Adipocyte (in vitro differentiated cells): Measurements from ENCODE around the gene ATP8B1.
"Not testable (repeated sequence)": the region's sequence is repeated elsewhere in the genome, so short reads cannot be mapped to it uniquely, and the experiment has no call there.

Source experiments
- DNase-seq: peaks from one replicate; pipeline ENCODE4 v3.0.0-alpha.2; 2015; ENCODE audit warnings: low read depth
- H3K27me3 ChIP-seq: replicated peaks from 2 replicates; pipeline ENCODE4 v1.7.0; 2013; ENCODE audit warnings: mild to moderate bottlenecking, low read length, moderate library complexity; ENCODE audit not compliant: control insufficient read depth, insufficient read depth
- H3K36me3 ChIP-seq: 2 replicates; pipeline ENCODE4 v1.7.0; 2013; ENCODE audit warnings: low read length, mild to moderate bottlenecking, moderate library complexity; ENCODE audit not compliant: control insufficient read depth, insufficient read depth, severe bottlenecking
- H3K4me1 ChIP-seq: 2 replicates; pipeline ENCODE4 v1.7.0; 2013; ENCODE audit warnings: mild to moderate bottlenecking, low read length, moderate library complexity; ENCODE audit not compliant: control insufficient read depth, insufficient read depth
- H3K4me3 ChIP-seq: 2 replicates; pipeline ENCODE4 v1.7.0; 2013; ENCODE audit warnings: mild to moderate bottlenecking, low read length, moderate library complexity
- H3K9ac ChIP-seq: 2 replicates; pipeline ENCODE4 v1.7.0; 2013; ENCODE audit warnings: mild to moderate bottlenecking, low read length, moderate library complexity
- H3K9me3 ChIP-seq: 2 replicates; pipeline ENCODE4 v1.7.0; 2013; ENCODE audit warnings: mild to moderate bottlenecking, low read length, moderate library complexity; ENCODE audit not compliant: control insufficient read depth

ATP8B1 gene

GRCh38 chr18:57836557-57836956, 33.4 kb upstream of the ATP8B1 start:
- H3K4me1 ChIP-seq, result peaks cover 26% of the 10 kb centered on the region
- no peaks in the 10 kb centered on the region for H3K36me3 ChIP-seq
- no peaks in the 10 kb centered on the region for H3K9me3 ChIP-seq
- DNase-seq, result no peak
- H3K9ac ChIP-seq, result no peak overlapping the region
- H3K4me3 ChIP-seq, result no peak overlapping the region
- H3K27me3 ChIP-seq, result no peaks in the 10 kb centered on the region

- DNase-seq, result no peak
- H3K9me3 ChIP-seq, result no peaks in the 10 kb centered on the region
- H3K36me3 ChIP-seq, result no peaks in the 10 kb centered on the region
- H3K4me1 ChIP-seq, result peaks cover 26% of the 10 kb centered on the region
- H3K9ac ChIP-seq, result no peak overlapping the region
- no peaks in the 10 kb centered on the region for H3K27me3 ChIP-seq
- H3K4me3 ChIP-seq, result no peak overlapping the region
These were observed 32.8 kb upstream of the ATP8B1 start for GRCh38 chr18:57835904-57836303.

- Histone ChIP-seq H3K9ac (no peak overlapping the region), H3K4me3 (no peak overlapping the region), H3K27me3 (no peaks in the 10 kb centered on the region), H3K36me3 (no peaks in the 10 kb centered on the region), H3K4me1 (peaks cover 18% of the 10 kb centered on the region), H3K9me3 (no peaks in the 10 kb centered on the region)
- no peak for DNase-seq
These were observed 31.5 kb upstream of the ATP8B1 start for GRCh38 chr18:57834616-57835015.

GRCh38 chr18:57833441-57834101, 30.5 kb upstream of the ATP8B1 start:
- no peaks in the 10 kb centered on the region for H3K36me3 ChIP-seq
- H3K9ac ChIP-seq, result no peak overlapping the region
- no peaks in the 10 kb centered on the region for H3K9me3 ChIP-seq
- peak; percentile 41 for DNase-seq
- H3K4me3 ChIP-seq, result no peak overlapping the region
- no peaks in the 10 kb centered on the region for H3K27me3 ChIP-seq
- H3K4me1 ChIP-seq, result peaks cover 17% of the 10 kb centered on the region

- H3K9ac ChIP-seq, result no peak overlapping the region
These were observed 29.6 kb upstream of the ATP8B1 start for GRCh38 chr18:57832730-57833129.

GRCh38 chr18:57831597-57832377, 28.7 kb upstream of the ATP8B1 start:
- Histone ChIP-seq H3K9ac (no peak overlapping the region), H3K36me3 (no peaks in the 10 kb centered on the region)
- DNase-seq, result no peak

More at GRCh38 chr18:57832730-57833129, 29.6 kb upstream of the ATP8B1 start:
- no peak for DNase-seq
- no peaks in the 10 kb centered on the region for H3K27me3 ChIP-seq
- no peaks in the 10 kb centered on the region for H3K9me3 ChIP-seq
- H3K4me3 ChIP-seq, result no peak overlapping the region
- H3K4me1 ChIP-seq, result peaks cover 17% of the 10 kb centered on the region
- no peaks in the 10 kb centered on the region for H3K36me3 ChIP-seq

GRCh38 chr18:57827646-57828045, 24.5 kb upstream of the ATP8B1 start:
- Histone ChIP-seq H3K36me3 (no peaks in the 10 kb centered on the region), H3K9me3 (no peaks in the 10 kb centered on the region), H3K4me3 (no peak overlapping the region), H3K27me3 (no peaks in the 10 kb centered on the region), H3K4me1 (no peaks in the 10 kb centered on the region), H3K9ac (no peak overlapping the region)
- no peak for DNase-seq

More at GRCh38 chr18:57831597-57832377, 28.7 kb upstream of the ATP8B1 start:
- Histone ChIP-seq H3K4me1 (peaks cover 17% of the 10 kb centered on the region), H3K9me3 (no peaks in the 10 kb centered on the region), H3K27me3 (no peaks in the 10 kb centered on the region), H3K4me3 (no peak overlapping the region)

GRCh38 chr18:57826252-57826651, 23.1 kb upstream of the ATP8B1 start:
- H3K9me3 ChIP-seq, result no peaks in the 10 kb centered on the region
- no peaks in the 10 kb centered on the region for H3K36me3 ChIP-seq
- no peaks in the 10 kb centered on the region for H3K27me3 ChIP-seq
- no peak overlapping the region for H3K4me3 ChIP-seq
- DNase-seq, result no peak
- H3K4me1 ChIP-seq, result no peaks in the 10 kb centered on the region
- H3K9ac ChIP-seq, result no peak overlapping the region

- H3K4me1 ChIP-seq, DNase-seq, H3K4me3 ChIP-seq, H3K27me3 ChIP-seq, H3K36me3 ChIP-seq, H3K9ac ChIP-seq, H3K9me3 ChIP-seq: not testable (repeated sequence)
These were observed 17.5 kb upstream of the ATP8B1 start for GRCh38 chr18:57820583-57820982.

GRCh38 chr18:57819671-57820460, 16.8 kb upstream of the ATP8B1 start:
- no peaks in the 10 kb centered on the region for H3K27me3 ChIP-seq
- no peaks in the 10 kb centered on the region for H3K9me3 ChIP-seq
- DNase-seq, result peak; percentile 61
- H3K4me3 ChIP-seq, result no peak overlapping the region
- no peak overlapping the region for H3K9ac ChIP-seq
- no peaks in the 10 kb centered on the region for H3K36me3 ChIP-seq
- peaks cover 5% of the 10 kb centered on the region for H3K4me1 ChIP-seq

GRCh38 chr18:57819119-57819518, 16.0 kb upstream of the ATP8B1 start:
- DNase-seq, result no peak
- Histone ChIP-seq H3K9ac (no peak overlapping the region), H3K27me3 (no peaks in the 10 kb centered on the region), H3K4me3 (no peak overlapping the region), H3K36me3 (no peaks in the 10 kb centered on the region), H3K4me1 (peaks cover 5% of the 10 kb centered on the region), H3K9me3 (no peaks in the 10 kb centered on the region)
